T-helper 1 cell treated with Interleukin-12 subunit alpha and Interleukin-12 subunit beta and Interleukin-4 antibody, amounts not matched to agents 30 μg/mL and 1 μg/mL, for 36 hours (primary cell): ENCODE data around the gene C9orf43.

Experiments used
- H3K27ac Mint-ChIP-seq: one replicate; pipeline ENCODE4 v1.8.0; 2021; ENCODE audit warnings: mild to moderate bottlenecking, mixed read lengths
- H3K27me3 Mint-ChIP-seq: one replicate; pipeline ENCODE4 v1.8.0; 2021; ENCODE audit warnings: low read depth, mixed read lengths
- H3K36me3 Mint-ChIP-seq: one replicate; pipeline ENCODE4 v1.8.0; 2021; ENCODE audit warnings: low read depth, mixed read lengths
- H3K4me1 Mint-ChIP-seq: one replicate; pipeline ENCODE4 v1.8.0; 2021; ENCODE audit warnings: low read depth, mixed read lengths
- H3K4me3 Mint-ChIP-seq: one replicate; pipeline ENCODE4 v1.8.0; 2021; ENCODE audit warnings: mild to moderate bottlenecking, moderate library complexity, mixed read lengths
- H3K9me3 Mint-ChIP-seq: one replicate; pipeline ENCODE4 v1.8.0; 2021; ENCODE audit warnings: mixed read lengths

The C9orf43 gene

DNA sequence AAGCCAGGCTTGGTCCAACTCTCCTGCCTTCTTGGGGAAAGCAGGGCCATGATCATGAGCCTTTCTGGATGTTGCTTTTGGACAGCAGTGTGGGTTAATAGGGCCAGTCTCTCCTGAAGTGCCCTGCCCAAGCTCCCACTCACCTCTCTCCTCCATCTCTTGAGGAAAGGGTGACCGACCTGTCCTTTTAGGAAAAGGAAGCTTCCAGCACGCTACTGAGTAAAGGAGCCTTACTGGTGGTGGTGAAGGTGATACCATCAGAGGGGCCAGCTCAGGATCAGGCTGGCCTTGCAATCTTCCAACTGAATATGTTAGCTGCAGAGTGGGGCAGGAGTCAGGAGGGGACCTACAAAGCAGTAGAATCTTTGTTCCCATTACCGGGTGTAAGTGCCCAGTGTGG lies 50.7 kb downstream of the C9orf43 start:
- no peaks in the 10 kb centered on the region for H3K36me3 Mint-ChIP-seq
- H3K9me3 Mint-ChIP-seq = no peaks in the 10 kb centered on the region
- H3K27ac Mint-ChIP-seq = no peak overlapping the region
- no peak overlapping the region for H3K4me3 Mint-ChIP-seq
- no peaks in the 10 kb centered on the region for H3K4me1 Mint-ChIP-seq
- no peaks in the 10 kb centered on the region for H3K27me3 Mint-ChIP-seq

DNA sequence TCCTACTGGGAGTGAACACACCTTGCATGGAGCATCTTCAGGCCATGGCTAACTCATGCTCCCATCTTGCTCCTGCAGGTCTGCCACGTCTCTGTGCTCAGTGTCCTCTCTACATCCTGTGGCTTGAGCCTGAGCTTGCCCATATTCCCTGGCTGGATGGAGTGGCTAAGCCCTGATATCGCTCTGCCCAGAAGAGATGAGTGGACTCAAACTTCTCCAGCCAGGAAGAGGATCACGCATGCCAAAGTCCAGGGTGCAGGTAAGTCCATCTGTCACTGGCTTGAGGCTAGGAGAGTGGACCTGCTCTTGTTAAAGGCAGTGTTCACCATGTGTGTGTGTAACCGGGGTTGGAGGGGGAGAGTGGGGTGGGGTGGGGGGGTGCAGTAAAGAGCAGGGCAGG lies 51.4 kb downstream of the C9orf43 start:
- Mint-ChIP-seq H3K36me3 (no peaks in the 10 kb centered on the region), H3K27ac (no peak overlapping the region), H3K27me3 (peaks cover 2% of the 10 kb centered on the region), H3K4me3 (no peak overlapping the region), H3K4me1 (no peaks in the 10 kb centered on the region), H3K9me3 (peaks cover 3% of the 10 kb centered on the region)

DNA sequence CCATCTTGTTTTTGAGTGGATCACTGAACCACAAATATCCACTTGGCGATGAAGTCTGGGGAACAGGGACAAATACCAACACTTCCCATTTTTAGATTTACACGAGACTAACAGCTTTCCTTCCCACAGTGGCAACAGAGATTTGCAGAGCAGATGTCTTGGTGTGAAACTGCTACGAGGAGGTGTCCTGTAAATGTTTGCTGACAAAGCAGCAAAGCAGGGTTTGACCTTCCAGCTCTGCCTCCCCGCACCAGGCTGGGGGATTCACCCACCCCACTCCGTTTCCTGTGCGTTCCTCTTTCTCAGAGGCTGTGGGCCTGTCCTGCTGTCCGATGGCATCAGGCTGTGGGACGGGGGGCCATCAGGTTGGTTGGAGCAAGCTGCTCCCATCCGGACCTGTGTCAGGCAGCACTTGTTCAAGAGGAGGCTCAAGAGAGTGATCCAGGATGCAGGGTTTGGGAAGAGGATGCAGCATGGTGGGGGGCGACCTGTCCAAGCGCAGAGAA lies 52.3 kb downstream of the C9orf43 start:
- Mint-ChIP-seq H3K27ac (no peak overlapping the region), H3K4me3 (no peak overlapping the region), H3K27me3 (peaks cover 3% of the 10 kb centered on the region), H3K36me3 (no peaks in the 10 kb centered on the region), H3K9me3 (peaks cover 8% of the 10 kb centered on the region), H3K4me1 (no peaks in the 10 kb centered on the region)

DNA sequence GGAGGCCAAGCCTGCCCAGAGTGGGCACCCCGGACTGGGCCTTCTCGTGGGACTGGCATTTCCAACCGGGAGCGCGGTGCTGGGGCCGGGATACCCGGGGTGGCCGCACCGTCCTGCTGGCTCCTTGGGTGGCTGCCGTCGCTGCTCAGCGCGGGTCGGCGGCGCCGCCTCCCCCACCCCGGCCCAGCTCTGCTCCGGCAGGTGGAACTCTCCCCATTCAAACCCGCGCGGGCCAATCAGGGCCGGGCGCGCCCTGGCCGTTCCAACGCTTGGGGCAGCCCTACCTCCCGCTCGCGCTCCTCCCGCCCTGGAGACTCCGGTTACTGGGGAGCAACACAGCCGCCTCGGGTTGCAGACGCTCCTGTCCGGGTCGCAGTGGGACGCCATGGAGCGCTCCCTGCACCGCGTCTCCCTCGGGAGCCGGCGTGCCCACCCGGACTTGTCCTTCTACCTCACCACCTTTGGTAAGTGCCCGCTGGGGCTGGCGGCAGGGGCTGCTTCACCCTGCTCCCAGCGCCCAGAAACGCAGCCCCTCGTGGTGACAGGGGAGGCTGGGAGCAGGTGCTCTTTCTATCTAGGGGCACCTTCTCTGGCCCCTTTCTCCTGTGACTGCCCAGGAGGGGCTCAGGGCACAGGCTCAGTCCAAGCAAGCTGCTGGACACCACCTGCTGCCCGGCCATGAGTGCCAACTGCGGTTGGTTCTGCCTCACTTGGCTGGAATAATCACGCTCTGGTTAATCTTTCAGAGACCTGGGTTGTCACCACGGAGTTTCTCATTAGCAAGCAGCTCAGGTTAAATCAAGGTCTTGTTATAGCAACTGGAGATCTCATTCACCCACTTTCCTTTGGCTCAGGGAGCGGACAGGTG lies 53.1 kb downstream of the C9orf43 start, which contains the start of gene RGS3:
RGS3 (plus strand) TSS at position 310 of the 868 bp plus-strand sequence; CDS start at position 386, 76 bp downstream.
- Mint-ChIP-seq H3K27ac (no peak within 1 kb of the TSS), H3K27me3 (peaks cover 3% of the 10 kb centered on the region), H3K36me3 (no peaks in the 10 kb centered on the region), H3K9me3 (peaks cover 12% of the 10 kb centered on the region), H3K4me1 (no peaks in the 10 kb centered on the region), H3K4me3 (no peak within 1 kb of the TSS)

DNA sequence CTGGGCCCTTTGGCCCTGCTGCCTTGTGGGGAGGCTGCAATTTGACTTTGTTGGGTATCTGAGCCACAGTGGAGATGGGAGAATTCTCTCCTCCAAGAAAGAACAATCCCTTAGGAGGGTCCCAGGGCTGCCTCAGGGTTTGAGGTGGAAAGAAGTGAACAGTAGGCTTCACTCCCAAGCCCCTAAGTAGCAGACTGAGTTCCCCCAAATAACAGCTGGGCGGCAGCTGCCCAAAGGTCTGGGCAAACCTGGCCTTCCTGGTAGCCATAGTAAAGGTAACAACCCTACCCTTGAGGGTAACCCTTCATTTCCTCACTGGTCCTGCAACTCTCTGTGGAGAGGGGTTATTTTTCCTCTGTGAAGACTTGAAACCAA lies 53.7 kb downstream of the C9orf43 start:
- H3K36me3 Mint-ChIP-seq = no peaks in the 10 kb centered on the region
- no peaks in the 10 kb centered on the region for H3K4me1 Mint-ChIP-seq
- H3K27me3 Mint-ChIP-seq = peaks cover 3% of the 10 kb centered on the region
- peaks cover 12% of the 10 kb centered on the region for H3K9me3 Mint-ChIP-seq
- H3K4me3 Mint-ChIP-seq = no peak overlapping the region
- H3K27ac Mint-ChIP-seq = no peak overlapping the region

DNA sequence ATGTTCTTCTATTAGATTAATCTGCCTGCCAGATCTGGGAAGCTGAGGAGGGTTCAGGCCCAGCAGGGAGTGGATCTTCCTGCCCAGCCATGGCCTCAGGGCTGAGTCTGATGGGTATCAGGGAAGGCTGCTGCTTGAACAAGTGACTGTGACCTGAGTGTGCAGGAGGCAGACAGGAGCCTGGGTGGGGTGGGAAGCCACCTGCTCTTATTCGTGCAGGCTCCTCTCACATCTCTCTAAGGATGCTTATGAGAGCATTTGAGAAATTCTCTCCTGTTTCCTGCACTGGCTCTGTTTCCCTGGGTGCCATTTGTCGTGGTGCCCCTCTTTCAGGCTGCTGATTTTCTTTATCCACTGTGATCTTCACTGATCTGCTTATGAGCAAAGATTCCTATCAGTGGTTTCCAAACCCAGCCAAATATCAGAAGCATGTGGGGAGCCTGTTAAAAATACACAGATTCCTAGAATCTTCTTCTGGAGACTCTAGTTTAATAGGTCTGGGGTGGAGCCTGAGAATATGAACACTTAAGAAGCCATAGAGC lies 55.1 kb downstream of the C9orf43 start:
- no peaks in the 10 kb centered on the region for H3K36me3 Mint-ChIP-seq
- H3K4me3 Mint-ChIP-seq = no peak overlapping the region
- H3K27me3 Mint-ChIP-seq = peaks cover 3% of the 10 kb centered on the region
- no peaks in the 10 kb centered on the region for H3K4me1 Mint-ChIP-seq
- no peak overlapping the region for H3K27ac Mint-ChIP-seq
- H3K9me3 Mint-ChIP-seq = peaks cover 12% of the 10 kb centered on the region

DNA sequence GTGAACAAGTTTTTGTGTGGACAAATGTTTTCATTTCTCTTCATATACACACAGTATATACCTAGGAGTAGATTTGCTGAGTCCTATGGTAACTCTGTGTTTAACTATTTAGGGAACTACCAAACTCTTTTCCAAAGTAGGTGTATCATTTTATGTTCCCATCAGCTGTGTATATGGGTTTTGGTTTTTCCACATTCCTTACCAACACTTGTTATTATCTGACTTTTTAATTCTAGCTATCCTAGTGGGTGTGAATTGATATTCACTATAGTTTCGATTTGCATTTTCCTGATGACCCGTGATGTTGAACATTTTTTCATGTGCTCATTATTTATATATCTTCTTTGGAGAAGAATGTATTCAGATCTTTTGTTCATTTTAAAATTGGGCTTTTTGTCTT lies 56.6 kb downstream of the C9orf43 start:
- H3K27ac Mint-ChIP-seq = no peak overlapping the region
- H3K4me1 Mint-ChIP-seq = no peaks in the 10 kb centered on the region
- peaks cover 12% of the 10 kb centered on the region for H3K27me3 Mint-ChIP-seq
- H3K9me3 Mint-ChIP-seq = peaks cover 12% of the 10 kb centered on the region
- no peak overlapping the region for H3K4me3 Mint-ChIP-seq
- no peaks in the 10 kb centered on the region for H3K36me3 Mint-ChIP-seq

DNA sequence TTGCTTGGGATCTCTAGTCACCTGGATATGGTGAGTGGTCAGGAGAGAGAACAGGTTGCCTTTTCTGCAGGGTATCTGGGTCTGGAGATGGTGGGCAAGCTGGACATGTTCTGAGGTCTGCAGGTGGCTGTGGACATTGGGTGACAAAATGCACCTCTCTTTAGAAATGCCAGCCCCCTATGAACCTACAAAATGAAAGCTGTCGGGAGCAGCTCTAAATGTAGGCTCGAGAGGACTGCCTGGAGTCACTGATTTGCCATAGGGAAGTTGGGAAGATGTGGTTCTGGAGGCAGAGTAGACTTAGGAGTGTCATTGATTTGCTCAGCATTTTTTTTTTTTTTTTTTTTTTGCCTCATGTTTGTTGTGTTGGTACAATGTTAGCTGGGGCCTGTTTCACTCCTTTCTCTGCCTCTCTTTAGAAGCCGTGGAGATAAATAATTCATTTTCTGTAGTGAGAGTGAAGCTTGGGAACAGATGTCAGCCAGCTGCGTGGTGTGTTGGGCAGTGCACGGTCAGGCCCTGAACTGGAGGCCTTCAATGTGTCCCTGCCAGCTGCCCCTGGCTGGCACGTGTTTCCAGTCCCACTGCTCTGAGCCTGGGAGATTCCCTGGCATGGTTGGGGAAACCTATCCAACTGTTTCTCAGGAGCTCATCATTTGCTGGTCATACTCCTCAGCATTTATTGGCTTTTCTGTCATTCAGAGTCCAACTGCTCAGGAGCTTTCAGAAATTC lies 58.3 kb downstream of the C9orf43 start:
- Mint-ChIP-seq H3K9me3 (peaks cover 12% of the 10 kb centered on the region), H3K27ac (no peak overlapping the region), H3K27me3 (peaks cover 16% of the 10 kb centered on the region), H3K4me1 (no peaks in the 10 kb centered on the region), H3K4me3 (no peak overlapping the region), H3K36me3 (no peaks in the 10 kb centered on the region)

DNA sequence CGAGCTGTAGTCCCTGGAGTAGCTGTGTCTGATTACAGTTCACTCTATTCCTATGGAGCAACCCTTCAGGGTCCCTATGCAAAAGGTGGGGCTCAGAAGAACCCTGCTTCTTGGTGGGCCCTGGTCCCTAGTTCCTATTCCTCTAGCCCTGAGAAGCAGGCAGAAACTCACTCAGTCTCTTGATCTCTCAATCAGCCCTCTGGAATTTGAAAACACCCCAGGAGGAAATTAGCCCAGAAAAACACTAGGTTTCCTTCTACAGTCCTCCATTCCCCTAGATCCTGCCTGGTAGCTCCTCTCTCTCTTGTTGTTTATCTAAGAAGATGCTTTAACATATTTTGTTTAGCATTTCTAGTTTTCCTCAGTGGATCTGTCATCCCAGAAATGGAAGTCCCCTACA lies 60.6 kb downstream of the C9orf43 start:
- H3K4me3 Mint-ChIP-seq = no peak overlapping the region
- H3K36me3 Mint-ChIP-seq = no peaks in the 10 kb centered on the region
- H3K9me3 Mint-ChIP-seq = peaks cover 12% of the 10 kb centered on the region
- H3K4me1 Mint-ChIP-seq = peaks cover 4% of the 10 kb centered on the region
- H3K27me3 Mint-ChIP-seq = peaks cover 16% of the 10 kb centered on the region
- no peak overlapping the region for H3K27ac Mint-ChIP-seq

DNA sequence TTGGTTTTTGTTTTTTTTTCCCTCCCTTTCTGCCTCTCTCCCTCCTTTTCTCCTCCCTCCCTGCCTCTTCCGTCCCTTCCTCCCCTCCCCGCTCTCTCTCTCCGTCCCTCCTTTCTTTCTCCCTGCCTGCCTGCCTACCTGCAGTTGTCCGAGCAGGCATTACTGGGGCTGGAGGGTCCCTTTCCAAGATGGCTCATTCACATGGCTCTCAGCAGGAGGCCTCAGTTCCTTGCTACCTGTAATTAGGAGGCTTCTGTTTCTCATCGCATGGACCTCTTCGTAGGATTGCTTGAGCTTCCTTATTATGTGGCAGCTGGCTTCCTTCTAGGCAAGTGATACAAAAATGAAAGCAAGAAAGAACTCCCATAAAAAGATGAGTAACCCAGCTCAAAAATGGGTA lies 61.0 kb downstream of the C9orf43 start:
- H3K27me3 Mint-ChIP-seq = peaks cover 16% of the 10 kb centered on the region
- H3K4me1 Mint-ChIP-seq = peaks cover 4% of the 10 kb centered on the region
- peaks cover 12% of the 10 kb centered on the region for H3K9me3 Mint-ChIP-seq
- H3K4me3 Mint-ChIP-seq = no peak overlapping the region
- no peak overlapping the region for H3K27ac Mint-ChIP-seq
- no peaks in the 10 kb centered on the region for H3K36me3 Mint-ChIP-seq

DNA sequence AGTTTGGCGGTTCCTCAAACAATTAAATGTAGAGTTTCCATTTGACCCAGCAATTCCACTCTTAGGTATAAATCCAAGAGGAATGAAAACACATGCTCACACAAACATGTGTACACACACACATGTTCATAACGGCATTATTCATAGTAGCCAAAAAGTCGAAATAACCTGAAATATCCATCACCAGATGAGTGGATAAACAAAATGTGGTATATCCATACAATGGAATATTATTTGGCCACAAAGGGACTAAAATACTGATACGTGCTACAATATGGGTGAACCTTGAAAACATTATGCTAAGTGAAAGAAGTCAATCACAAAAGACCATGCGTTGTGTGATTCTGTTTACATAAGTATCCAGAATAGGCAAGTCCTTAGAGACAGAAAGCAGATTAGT lies 61.7 kb downstream of the C9orf43 start:
- Mint-ChIP-seq H3K36me3 (no peaks in the 10 kb centered on the region), H3K4me3 (no peak overlapping the region), H3K27me3 (peaks cover 13% of the 10 kb centered on the region), H3K27ac (no peak overlapping the region), H3K4me1 (peaks cover 4% of the 10 kb centered on the region), H3K9me3 (peaks cover 6% of the 10 kb centered on the region)

DNA sequence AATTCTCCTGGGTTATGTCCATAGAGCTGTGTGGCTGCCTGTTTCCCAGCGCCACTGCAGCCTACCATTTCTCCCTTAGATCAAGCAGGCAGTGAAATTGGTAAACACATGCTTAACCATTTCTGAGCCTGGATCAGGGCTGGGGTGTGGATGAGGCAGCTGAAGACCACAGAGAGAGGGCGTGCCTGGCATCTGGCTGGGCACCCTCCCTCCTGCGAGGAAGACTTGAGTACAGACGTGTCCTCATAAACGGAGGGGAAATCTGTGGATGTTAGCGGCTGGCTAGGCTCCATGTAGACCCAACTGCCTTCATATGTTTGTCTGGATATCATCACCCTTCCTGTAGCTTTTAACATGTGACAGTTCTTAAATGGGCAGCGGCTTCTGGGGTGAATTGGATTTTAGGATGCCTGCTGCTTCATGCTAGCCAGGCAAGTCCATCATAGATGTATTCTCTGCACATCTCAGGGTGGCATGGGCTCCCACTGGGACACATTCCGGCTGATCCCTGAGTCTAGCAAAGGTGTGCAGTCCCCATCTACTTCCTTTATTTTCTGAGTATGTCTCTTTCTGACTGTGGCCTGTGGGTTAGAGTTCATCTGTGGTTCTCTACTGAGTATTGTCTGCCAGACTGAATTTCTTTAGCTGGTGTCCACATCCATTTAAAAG lies 63.9 kb downstream of the C9orf43 start:
- Mint-ChIP-seq H3K27me3 (peaks cover 22% of the 10 kb centered on the region), H3K4me3 (no peak overlapping the region), H3K27ac (no peak overlapping the region), H3K36me3 (no peaks in the 10 kb centered on the region), H3K4me1 (peaks cover 8% of the 10 kb centered on the region), H3K9me3 (no peaks in the 10 kb centered on the region)

DNA sequence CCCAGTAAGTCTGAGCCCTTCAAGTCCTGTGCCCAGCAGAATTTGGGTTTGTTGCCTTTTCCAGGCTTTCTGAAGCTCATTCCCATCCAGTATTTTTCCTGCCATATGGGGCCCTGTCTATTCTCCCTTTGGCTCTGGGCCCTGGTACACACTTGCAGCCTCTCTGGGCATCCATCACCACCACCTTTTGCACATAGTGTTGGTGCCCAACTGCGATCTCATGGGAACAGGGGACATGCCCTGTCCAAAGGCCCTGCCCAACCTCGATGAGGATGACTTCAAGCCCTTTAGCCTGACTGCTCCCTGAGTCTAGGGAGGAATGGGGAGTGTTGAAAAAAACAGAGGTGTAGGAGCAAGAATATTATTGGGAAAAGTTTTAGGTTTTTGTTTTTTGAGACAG lies 64.5 kb downstream of the C9orf43 start:
- Mint-ChIP-seq H3K27me3 (peaks cover 22% of the 10 kb centered on the region), H3K27ac (no peak overlapping the region), H3K36me3 (no peaks in the 10 kb centered on the region), H3K4me3 (no peak overlapping the region), H3K4me1 (peaks cover 11% of the 10 kb centered on the region), H3K9me3 (no peaks in the 10 kb centered on the region)

DNA sequence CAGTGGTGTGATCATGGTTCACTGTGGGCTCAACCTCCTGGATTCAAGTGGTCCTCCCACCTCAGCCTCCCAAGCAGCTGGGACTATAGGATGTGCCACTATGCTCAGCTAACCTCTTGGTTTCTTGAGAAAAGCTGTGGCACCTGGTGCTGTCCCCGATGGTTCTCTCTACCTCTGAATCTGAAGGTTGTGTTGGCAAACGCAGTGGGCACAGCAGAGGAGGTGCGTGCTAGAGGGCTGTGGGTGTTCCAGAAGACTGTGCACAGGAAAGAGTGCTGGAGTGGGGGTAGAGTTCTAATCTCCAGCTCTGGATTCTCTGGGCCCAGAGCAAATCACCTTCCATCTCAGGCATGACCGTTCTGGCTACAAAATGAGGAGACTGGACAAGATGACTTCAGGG lies 65.4 kb downstream of the C9orf43 start:
- Mint-ChIP-seq H3K27me3 (peaks cover 22% of the 10 kb centered on the region), H3K36me3 (no peaks in the 10 kb centered on the region), H3K27ac (no peak overlapping the region), H3K4me3 (no peak overlapping the region), H3K4me1 (peaks cover 11% of the 10 kb centered on the region), H3K9me3 (no peaks in the 10 kb centered on the region)
